Panc1 (cell line): Measurements from ENCODE around the gene SYT2.
"Not testable (repeated sequence)": the region's sequence is repeated elsewhere in the genome, so short reads cannot be mapped to it uniquely, and the experiment has no call there.

Experiments
- POLR2AphosphoS5 ChIP-seq: IDR thresholded peaks from 2 replicates; pipeline ENCODE4 v1.6.1; 2012; ENCODE audit warnings: mild to moderate bottlenecking, low read depth, low read length, moderate library complexity
- SIN3A ChIP-seq: IDR thresholded peaks from 2 replicates; pipeline ENCODE4 v1.6.1; 2012; ENCODE audit warnings: low read depth, mild to moderate bottlenecking, low read length, moderate library complexity, borderline replicate concordance; ENCODE audit not compliant: insufficient read depth
- TCF7L2 ChIP-seq: IDR thresholded peaks from 2 replicates; pipeline ENCODE4 v1.6.1; 2011; ENCODE audit warnings: mild to moderate bottlenecking, low read depth, low read length, inconsistent platforms
- TF ChIP-seq, protein P1 (sequence below): fragments of 450-650 bp; IDR thresholded peaks from 2 replicates; pipeline ENCODE4 v1.5.1; 2017; ENCODE audit warnings: mild to moderate bottlenecking
- TF ChIP-seq, protein P2 (sequence below), 2 experiments: IDR thresholded peaks; 2 replicates each; pipeline ENCODE4 v1.6.1; 2011 to 2012; ENCODE audit warnings: low read depth in 2 of 2, control low read depth in 1 of 2, low read length in 1 of 2, mild to moderate bottlenecking in 1 of 2, moderate library complexity in 1 of 2; ENCODE audit not compliant: insufficient read depth in 1 of 2

DNA sequence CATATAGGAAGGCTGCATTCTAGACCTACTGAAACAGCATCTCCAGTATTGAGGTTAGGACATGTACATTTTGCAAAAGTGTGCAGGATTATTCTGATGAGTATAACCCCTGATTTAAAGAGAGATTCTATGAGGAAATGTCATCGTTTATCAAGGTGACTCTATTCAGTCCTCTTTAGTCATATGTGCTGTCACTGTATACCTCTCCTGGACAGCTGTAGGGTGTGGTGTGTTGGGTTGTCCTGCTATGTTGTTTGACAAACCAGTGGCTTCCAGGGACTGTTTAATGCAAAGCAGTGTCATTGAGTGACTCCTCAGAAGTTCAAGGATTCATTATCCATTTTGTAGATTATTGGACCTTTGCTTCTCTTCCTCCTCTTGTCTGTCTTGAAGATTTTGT is 152.6 kb downstream of the SYT2 start:
- TF ChIP-seq, protein P1, sequence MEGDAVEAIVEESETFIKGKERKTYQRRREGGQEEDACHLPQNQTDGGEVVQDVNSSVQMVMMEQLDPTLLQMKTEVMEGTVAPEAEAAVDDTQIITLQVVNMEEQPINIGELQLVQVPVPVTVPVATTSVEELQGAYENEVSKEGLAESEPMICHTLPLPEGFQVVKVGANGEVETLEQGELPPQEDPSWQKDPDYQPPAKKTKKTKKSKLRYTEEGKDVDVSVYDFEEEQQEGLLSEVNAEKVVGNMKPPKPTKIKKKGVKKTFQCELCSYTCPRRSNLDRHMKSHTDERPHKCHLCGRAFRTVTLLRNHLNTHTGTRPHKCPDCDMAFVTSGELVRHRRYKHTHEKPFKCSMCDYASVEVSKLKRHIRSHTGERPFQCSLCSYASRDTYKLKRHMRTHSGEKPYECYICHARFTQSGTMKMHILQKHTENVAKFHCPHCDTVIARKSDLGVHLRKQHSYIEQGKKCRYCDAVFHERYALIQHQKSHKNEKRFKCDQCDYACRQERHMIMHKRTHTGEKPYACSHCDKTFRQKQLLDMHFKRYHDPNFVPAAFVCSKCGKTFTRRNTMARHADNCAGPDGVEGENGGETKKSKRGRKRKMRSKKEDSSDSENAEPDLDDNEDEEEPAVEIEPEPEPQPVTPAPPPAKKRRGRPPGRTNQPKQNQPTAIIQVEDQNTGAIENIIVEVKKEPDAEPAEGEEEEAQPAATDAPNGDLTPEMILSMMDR = not testable (repeated sequence)
- TF ChIP-seq POLR2AphosphoS5, TCF7L2, SIN3A: not testable (repeated sequence)
- TF ChIP-seq, protein P2, sequence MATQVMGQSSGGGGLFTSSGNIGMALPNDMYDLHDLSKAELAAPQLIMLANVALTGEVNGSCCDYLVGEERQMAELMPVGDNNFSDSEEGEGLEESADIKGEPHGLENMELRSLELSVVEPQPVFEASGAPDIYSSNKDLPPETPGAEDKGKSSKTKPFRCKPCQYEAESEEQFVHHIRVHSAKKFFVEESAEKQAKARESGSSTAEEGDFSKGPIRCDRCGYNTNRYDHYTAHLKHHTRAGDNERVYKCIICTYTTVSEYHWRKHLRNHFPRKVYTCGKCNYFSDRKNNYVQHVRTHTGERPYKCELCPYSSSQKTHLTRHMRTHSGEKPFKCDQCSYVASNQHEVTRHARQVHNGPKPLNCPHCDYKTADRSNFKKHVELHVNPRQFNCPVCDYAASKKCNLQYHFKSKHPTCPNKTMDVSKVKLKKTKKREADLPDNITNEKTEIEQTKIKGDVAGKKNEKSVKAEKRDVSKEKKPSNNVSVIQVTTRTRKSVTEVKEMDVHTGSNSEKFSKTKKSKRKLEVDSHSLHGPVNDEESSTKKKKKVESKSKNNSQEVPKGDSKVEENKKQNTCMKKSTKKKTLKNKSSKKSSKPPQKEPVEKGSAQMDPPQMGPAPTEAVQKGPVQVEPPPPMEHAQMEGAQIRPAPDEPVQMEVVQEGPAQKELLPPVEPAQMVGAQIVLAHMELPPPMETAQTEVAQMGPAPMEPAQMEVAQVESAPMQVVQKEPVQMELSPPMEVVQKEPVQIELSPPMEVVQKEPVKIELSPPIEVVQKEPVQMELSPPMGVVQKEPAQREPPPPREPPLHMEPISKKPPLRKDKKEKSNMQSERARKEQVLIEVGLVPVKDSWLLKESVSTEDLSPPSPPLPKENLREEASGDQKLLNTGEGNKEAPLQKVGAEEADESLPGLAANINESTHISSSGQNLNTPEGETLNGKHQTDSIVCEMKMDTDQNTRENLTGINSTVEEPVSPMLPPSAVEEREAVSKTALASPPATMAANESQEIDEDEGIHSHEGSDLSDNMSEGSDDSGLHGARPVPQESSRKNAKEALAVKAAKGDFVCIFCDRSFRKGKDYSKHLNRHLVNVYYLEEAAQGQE (IDR thresholded peaks at IDR 0.05; ENCODE audit: insufficient read depth in 1 of 2, low read depth in 2 of 2, low read length in 1 of 2) = not testable (repeated sequence)
